Right lobe of liver (tissue), 4 donors: ENCODE results near the gene KRTAP3-3.

Source experiments
- POLR2A ChIP-seq: fragments of 450-650 bp; IDR thresholded peaks from one replicate; pipeline ENCODE4 v1.6.1; 2017; ENCODE audit warnings: antibody characterized with exemption, mild to moderate bottlenecking
- TF ChIP-seq, protein P1 (sequence below), 4 donors: fragments of 200-600 bp in 3 of 4; fragments of 450-650 bp in 1 of 4; IDR thresholded peaks; one replicate each; pipeline versions ENCODE4 v1.5.1 to v1.8.0; 2016 to 2022; ENCODE audit warnings: antibody characterized with exemption in 4 of 4, mild to moderate bottlenecking in 2 of 4
- donor health status: DM: no; HTN: no; CAD: no.
- donor health status: DM: no; HTN: no; CAD: no.
- donor health status: DM: no; HTN: yes; CAD: no.

DNA sequence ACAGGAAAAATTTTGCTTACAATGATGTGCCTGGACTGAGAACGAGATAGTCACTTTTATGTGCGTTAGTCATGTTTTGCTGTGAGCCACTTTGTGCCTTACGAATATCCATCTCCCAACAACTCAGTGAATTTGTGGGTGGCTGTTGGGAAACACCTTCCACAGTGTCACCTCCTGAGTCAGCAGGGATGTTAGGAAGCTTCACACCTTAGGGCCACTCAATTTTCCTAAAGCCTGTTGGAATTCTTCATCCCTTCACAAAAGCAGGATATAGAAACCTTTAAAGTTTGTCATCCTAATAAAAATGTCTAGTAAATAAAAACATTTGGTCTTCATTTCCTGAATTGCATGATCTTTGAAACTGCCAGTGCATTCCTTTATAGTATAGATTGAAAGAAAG, 19.2 kb upstream of the KRTAP3-3 start:
- TF ChIP-seq, protein P1, sequence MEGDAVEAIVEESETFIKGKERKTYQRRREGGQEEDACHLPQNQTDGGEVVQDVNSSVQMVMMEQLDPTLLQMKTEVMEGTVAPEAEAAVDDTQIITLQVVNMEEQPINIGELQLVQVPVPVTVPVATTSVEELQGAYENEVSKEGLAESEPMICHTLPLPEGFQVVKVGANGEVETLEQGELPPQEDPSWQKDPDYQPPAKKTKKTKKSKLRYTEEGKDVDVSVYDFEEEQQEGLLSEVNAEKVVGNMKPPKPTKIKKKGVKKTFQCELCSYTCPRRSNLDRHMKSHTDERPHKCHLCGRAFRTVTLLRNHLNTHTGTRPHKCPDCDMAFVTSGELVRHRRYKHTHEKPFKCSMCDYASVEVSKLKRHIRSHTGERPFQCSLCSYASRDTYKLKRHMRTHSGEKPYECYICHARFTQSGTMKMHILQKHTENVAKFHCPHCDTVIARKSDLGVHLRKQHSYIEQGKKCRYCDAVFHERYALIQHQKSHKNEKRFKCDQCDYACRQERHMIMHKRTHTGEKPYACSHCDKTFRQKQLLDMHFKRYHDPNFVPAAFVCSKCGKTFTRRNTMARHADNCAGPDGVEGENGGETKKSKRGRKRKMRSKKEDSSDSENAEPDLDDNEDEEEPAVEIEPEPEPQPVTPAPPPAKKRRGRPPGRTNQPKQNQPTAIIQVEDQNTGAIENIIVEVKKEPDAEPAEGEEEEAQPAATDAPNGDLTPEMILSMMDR (IDR thresholded peaks at IDR 0.05), result no peak
- no peak for TF ChIP-seq POLR2A
